GM10847 (cell line): Measurements from ENCODE around the gene LRP1B.

Experiments used
- POLR2A ChIP-seq: IDR thresholded peaks from 2 replicates; pipeline ENCODE4 v1.6.1; 2011; ENCODE audit not compliant: insufficient read length; ENCODE audit errors: extremely low read depth

The LRP1B gene

GRCh38 chr2:140288726-140289125 is 1842.1 kb downstream of the LRP1B start:
- no peak for TF ChIP-seq POLR2A

- TF ChIP-seq POLR2A: no peak
These were observed 1842.6 kb downstream of the LRP1B start for GRCh38 chr2:140288213-140288612.

GRCh38 chr2:140286377-140286776 is 1844.4 kb downstream of the LRP1B start:
- TF ChIP-seq POLR2A: no peak

- no peak for TF ChIP-seq POLR2A
These were observed 1854.2 kb downstream of the LRP1B start for GRCh38 chr2:140276661-140277060.

GRCh38 chr2:140275427-140275826 is 1855.4 kb downstream of the LRP1B start:
- TF ChIP-seq POLR2A: no peak

- TF ChIP-seq POLR2A: no peak
These were observed 1855.9 kb downstream of the LRP1B start for GRCh38 chr2:140274891-140275290.

GRCh38 chr2:140273958-140274357 is 1856.9 kb downstream of the LRP1B start:
- TF ChIP-seq POLR2A: no peak

GRCh38 chr2:140273408-140273807 is 1857.4 kb downstream of the LRP1B start:
- TF ChIP-seq POLR2A: no peak

- TF ChIP-seq POLR2A: no peak
These were observed 1860.6 kb downstream of the LRP1B start for GRCh38 chr2:140270224-140270623.

GRCh38 chr2:140269000-140269399 is 1861.8 kb downstream of the LRP1B start:
- TF ChIP-seq POLR2A: no peak

- TF ChIP-seq POLR2A: no peak
These were observed 1867.9 kb downstream of the LRP1B start for GRCh38 chr2:140262908-140263307.

GRCh38 chr2:140257692-140258300 is 1873.0 kb downstream of the LRP1B start:
- no peak for TF ChIP-seq POLR2A

- no peak for TF ChIP-seq POLR2A
These were observed 1874.7 kb downstream of the LRP1B start for GRCh38 chr2:140256080-140256479.

- no peak for TF ChIP-seq POLR2A
These were observed 1881.0 kb downstream of the LRP1B start for GRCh38 chr2:140249821-140250220.

GRCh38 chr2:140248623-140249022 is 1882.2 kb downstream of the LRP1B start:
- TF ChIP-seq POLR2A: no peak

- TF ChIP-seq POLR2A: no peak
These were observed 1883.2 kb downstream of the LRP1B start for GRCh38 chr2:140247451-140248195.

- TF ChIP-seq POLR2A: no peak
These were observed 1883.9 kb downstream of the LRP1B start for GRCh38 chr2:140246957-140247356.
